ENCODE measurements around the gene TMC1.

DNA sequence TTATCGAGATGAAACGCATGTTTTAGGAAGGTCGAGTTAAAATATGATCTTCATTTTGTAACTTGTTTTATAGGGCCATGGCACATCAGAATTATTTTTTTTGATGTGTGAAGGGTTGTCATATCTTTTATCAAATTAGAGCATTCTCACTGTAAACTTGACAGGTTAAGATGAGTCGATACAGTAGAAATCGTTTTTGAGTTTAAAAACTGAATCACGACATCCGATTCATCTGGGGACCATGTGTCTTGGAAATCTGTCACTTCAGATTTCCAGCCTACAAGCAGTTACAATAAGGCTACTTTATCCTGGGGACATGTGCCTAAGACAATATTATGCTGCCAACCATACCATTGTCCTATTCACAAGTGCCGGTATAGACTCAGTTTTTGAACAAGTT is 295.3 kb downstream of the TMC1 start:
- TF ChIP-seq, protein P1, sequence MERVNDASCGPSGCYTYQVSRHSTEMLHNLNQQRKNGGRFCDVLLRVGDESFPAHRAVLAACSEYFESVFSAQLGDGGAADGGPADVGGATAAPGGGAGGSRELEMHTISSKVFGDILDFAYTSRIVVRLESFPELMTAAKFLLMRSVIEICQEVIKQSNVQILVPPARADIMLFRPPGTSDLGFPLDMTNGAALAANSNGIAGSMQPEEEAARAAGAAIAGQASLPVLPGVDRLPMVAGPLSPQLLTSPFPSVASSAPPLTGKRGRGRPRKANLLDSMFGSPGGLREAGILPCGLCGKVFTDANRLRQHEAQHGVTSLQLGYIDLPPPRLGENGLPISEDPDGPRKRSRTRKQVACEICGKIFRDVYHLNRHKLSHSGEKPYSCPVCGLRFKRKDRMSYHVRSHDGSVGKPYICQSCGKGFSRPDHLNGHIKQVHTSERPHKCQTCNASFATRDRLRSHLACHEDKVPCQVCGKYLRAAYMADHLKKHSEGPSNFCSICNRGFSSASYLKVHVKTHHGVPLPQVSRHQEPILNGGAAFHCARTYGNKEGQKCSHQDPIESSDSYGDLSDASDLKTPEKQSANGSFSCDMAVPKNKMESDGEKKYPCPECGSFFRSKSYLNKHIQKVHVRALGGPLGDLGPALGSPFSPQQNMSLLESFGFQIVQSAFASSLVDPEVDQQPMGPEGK (CRISPR knock-in tag; IDR thresholded peaks at IDR 0.05; ENCODE audit: borderline replicate concordance) = no peak
- TF ChIP-seq ZFP3 (CRISPR knock-in tag; IDR thresholded peaks at IDR 0.05) (no peak), TCF4 (CRISPR knock-in tag; IDR thresholded peaks at IDR 0.05; ENCODE audit: borderline replicate concordance) (no peak), OSR1 (CRISPR knock-in tag; IDR thresholded peaks at IDR 0.05) (no peak), ZFP30 (CRISPR knock-in tag; IDR thresholded peaks at IDR 0.05) (no peak), PPARA (CRISPR knock-in tag; IDR thresholded peaks at IDR 0.05; ENCODE audit: borderline replicate concordance) (no peak), ZC3H10 (CRISPR knock-in tag; IDR thresholded peaks at IDR 0.05) (no peak)
- TF ChIP-seq, protein P2, sequence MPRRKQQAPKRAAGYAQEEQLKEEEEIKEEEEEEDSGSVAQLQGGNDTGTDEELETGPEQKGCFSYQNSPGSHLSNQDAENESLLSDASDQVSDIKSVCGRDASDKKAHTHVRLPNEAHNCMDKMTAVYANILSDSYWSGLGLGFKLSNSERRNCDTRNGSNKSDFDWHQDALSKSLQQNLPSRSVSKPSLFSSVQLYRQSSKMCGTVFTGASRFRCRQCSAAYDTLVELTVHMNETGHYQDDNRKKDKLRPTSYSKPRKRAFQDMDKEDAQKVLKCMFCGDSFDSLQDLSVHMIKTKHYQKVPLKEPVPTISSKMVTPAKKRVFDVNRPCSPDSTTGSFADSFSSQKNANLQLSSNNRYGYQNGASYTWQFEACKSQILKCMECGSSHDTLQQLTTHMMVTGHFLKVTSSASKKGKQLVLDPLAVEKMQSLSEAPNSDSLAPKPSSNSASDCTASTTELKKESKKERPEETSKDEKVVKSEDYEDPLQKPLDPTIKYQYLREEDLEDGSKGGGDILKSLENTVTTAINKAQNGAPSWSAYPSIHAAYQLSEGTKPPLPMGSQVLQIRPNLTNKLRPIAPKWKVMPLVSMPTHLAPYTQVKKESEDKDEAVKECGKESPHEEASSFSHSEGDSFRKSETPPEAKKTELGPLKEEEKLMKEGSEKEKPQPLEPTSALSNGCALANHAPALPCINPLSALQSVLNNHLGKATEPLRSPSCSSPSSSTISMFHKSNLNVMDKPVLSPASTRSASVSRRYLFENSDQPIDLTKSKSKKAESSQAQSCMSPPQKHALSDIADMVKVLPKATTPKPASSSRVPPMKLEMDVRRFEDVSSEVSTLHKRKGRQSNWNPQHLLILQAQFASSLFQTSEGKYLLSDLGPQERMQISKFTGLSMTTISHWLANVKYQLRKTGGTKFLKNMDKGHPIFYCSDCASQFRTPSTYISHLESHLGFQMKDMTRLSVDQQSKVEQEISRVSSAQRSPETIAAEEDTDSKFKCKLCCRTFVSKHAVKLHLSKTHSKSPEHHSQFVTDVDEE (CRISPR knock-in tag; IDR thresholded peaks at IDR 0.05) = no peak
- TF ChIP-seq, protein P3, sequence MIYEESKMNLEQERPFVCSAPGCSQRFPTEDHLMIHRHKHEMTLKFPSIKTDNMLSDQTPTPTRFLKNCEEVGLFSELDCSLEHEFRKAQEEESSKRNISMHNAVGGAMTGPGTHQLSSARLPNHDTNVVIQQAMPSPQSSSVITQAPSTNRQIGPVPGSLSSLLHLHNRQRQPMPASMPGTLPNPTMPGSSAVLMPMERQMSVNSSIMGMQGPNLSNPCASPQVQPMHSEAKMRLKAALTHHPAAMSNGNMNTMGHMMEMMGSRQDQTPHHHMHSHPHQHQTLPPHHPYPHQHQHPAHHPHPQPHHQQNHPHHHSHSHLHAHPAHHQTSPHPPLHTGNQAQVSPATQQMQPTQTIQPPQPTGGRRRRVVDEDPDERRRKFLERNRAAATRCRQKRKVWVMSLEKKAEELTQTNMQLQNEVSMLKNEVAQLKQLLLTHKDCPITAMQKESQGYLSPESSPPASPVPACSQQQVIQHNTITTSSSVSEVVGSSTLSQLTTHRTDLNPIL (CRISPR knock-in tag; IDR thresholded peaks at IDR 0.05; ENCODE audit: low read depth) = no peak

Measured in SK-N-SH treated with all-trans-retinoic acid at 6 μM for 48 hours (cell line).